ENCODE results near the gene ARFGEF2.

DNA sequence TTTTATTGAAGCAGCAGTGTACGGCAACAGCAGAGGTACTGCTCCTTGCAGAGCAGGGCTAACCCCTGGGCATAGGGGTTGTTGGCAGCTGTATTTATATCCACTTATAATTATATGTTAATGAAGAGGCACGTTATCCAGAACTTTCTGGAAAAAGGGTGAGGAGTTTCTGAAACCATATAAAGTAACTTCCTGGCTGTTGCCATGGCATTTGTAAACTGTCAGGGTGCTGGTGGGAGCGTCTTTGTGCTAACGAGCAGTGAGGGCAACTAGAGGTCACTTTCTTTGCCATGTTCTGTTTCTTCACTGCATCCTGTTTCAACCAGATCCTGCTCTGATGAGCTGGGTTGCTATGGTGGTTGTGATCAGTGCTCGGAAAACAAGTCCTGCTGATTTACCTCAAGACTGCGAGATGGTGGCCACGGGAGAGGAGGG is 11.1 kb upstream of the ARFGEF2 start:
- no peak for TF ChIP-seq POLR2AphosphoS5 (IDR thresholded peaks at IDR 0.05)
- TF ChIP-seq, protein P1, sequence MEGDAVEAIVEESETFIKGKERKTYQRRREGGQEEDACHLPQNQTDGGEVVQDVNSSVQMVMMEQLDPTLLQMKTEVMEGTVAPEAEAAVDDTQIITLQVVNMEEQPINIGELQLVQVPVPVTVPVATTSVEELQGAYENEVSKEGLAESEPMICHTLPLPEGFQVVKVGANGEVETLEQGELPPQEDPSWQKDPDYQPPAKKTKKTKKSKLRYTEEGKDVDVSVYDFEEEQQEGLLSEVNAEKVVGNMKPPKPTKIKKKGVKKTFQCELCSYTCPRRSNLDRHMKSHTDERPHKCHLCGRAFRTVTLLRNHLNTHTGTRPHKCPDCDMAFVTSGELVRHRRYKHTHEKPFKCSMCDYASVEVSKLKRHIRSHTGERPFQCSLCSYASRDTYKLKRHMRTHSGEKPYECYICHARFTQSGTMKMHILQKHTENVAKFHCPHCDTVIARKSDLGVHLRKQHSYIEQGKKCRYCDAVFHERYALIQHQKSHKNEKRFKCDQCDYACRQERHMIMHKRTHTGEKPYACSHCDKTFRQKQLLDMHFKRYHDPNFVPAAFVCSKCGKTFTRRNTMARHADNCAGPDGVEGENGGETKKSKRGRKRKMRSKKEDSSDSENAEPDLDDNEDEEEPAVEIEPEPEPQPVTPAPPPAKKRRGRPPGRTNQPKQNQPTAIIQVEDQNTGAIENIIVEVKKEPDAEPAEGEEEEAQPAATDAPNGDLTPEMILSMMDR (IDR thresholded peaks at IDR 0.05): no peak
